Neural cell (in vitro differentiated cells): ENCODE data around the gene FAM170B. TPM values are rescaled to one million over a fixed set of nuclear protein-coding genes. Genes with fewer than 3 reads are reported as not detected.

Experiments used
- H2AFZ ChIP-seq: fragments of 200-600, 300-800 bp; sonication (generic), shearing (Covaris generic); 2 replicates; pipeline ENCODE4 v1.6.0; 2014; ENCODE audit warnings: low read depth, mild to moderate bottlenecking, antibody characterized with exemption, low read length, moderate library complexity
- H3F3A ChIP-seq: fragments of 200-600 bp; shearing (Covaris generic); 2 replicates; pipeline ENCODE4 v1.6.1; 2016; ENCODE audit warnings: mild to moderate bottlenecking, moderate library complexity, mixed read lengths, antibody characterized with exemption, low read length; ENCODE audit not compliant: insufficient read depth, poor library complexity, severe bottlenecking
- H3K27ac ChIP-seq: fragments of 200-600, 300-800 bp; sonication (generic), shearing (Covaris generic); 2 replicates; pipeline ENCODE4 v1.5.1; 2014; ENCODE audit warnings: mild to moderate bottlenecking, low read length, moderate library complexity
- H3K27me3 ChIP-seq: fragments of 300-800, 200-600 bp; sonication (generic), shearing (Covaris generic); 2 replicates; pipeline ENCODE4 v1.6.0; 2014; ENCODE audit warnings: mild to moderate bottlenecking, low read depth, low read length, moderate library complexity; ENCODE audit not compliant: insufficient read depth
- H3K36me3 ChIP-seq: fragments of 300-800, 200-600 bp; sonication (generic), shearing (Covaris generic); 2 replicates; pipeline ENCODE4 v1.5.1; 2014; ENCODE audit warnings: mild to moderate bottlenecking, antibody characterized with exemption, low read length, moderate library complexity; ENCODE audit not compliant: insufficient read depth
- H3K4me2 ChIP-seq: fragments of 300-800, 200-600 bp; sonication (generic), shearing (Covaris generic); 2 replicates; pipeline ENCODE4 v1.6.0; 2014; ENCODE audit warnings: mild to moderate bottlenecking, low read length
- H3K4me3 ChIP-seq: fragments of 300-800, 200-600 bp; sonication (generic), shearing (Covaris generic); 2 replicates; pipeline ENCODE4 v1.5.1; 2014; ENCODE audit warnings: mild to moderate bottlenecking, low read length, moderate library complexity
- H3K79me2 ChIP-seq: fragments of 200-600 bp; shearing (Covaris generic); replicated peaks from 2 replicates; pipeline ENCODE4 v1.6.0; 2014; ENCODE audit warnings: mild to moderate bottlenecking, low read length, moderate library complexity; ENCODE audit not compliant: insufficient read depth
- H3K9ac ChIP-seq: fragments of 300-800, 200-600 bp; sonication (generic), shearing (Covaris generic); 2 replicates; pipeline ENCODE4 v1.6.1; 2016; ENCODE audit warnings: mild to moderate bottlenecking, low read length, mixed read lengths
- H3K9me2 ChIP-seq: fragments of 200-600 bp; shearing (Covaris generic); 2 replicates; pipeline ENCODE4 v1.6.1; 2016; ENCODE audit warnings: mild to moderate bottlenecking, low read length, mixed read lengths; ENCODE audit not compliant: insufficient read depth
- H3K9me3 ChIP-seq: fragments of 200-600, 300-800 bp; sonication (generic), shearing (Covaris generic); 2 replicates; pipeline ENCODE4 v1.6.1; 2016; ENCODE audit warnings: mild to moderate bottlenecking, mixed run types, low read length, moderate library complexity, mixed read lengths
- H4K20me1 ChIP-seq: fragments of 200-600 bp; shearing (Covaris generic); 2 replicates; pipeline ENCODE4 v1.6.1; 2016; ENCODE audit warnings: mild to moderate bottlenecking, mixed run types; ENCODE audit not compliant: insufficient read depth
- EP300 ChIP-seq: fragments of 450-650 bp; conservative IDR thresholded peaks from 2 replicates; pipeline ENCODE4 v1.6.1; 2014; ENCODE audit warnings: antibody characterized with exemption, mild to moderate bottlenecking, moderate library complexity; ENCODE audit not compliant: poor library complexity, severe bottlenecking
- EZH2 ChIP-seq: fragments of 200-600, 300-800 bp; shearing (Covaris generic), sonication (generic); IDR thresholded peaks from 2 replicates; pipeline ENCODE4 v1.6.1; 2014; ENCODE audit warnings: antibody characterized with exemption, low read length, borderline replicate concordance, mild to moderate bottlenecking; ENCODE audit not compliant: insufficient read depth, poor library complexity, severe bottlenecking
- MXI1 ChIP-seq: fragments of 450-650 bp; conservative IDR thresholded peaks from 2 replicates; pipeline ENCODE4 v1.6.1; 2014; ENCODE audit warnings: antibody characterized with exemption, mild to moderate bottlenecking; ENCODE audit not compliant: poor library complexity, severe bottlenecking
- POLR2AphosphoS5 ChIP-seq: IDR thresholded peaks from 2 replicates; pipeline ENCODE4 v1.6.1; 2012
- RAD21 ChIP-seq: fragments of 450-650 bp; conservative IDR thresholded peaks from 2 replicates; pipeline ENCODE4 v1.6.1; 2014; ENCODE audit warnings: antibody characterized with exemption, mild to moderate bottlenecking, moderate library complexity
- REST ChIP-seq: IDR thresholded peaks from 2 replicates; pipeline ENCODE4 v1.6.1; 2012; ENCODE audit warnings: borderline replicate concordance
- SMC3 ChIP-seq: fragments of 450-650 bp; conservative IDR thresholded peaks from 2 replicates; pipeline ENCODE4 v1.6.1; 2014; ENCODE audit warnings: antibody characterized with exemption, mild to moderate bottlenecking, moderate library complexity; ENCODE audit not compliant: poor library complexity
- TAF1 ChIP-seq: IDR thresholded peaks from 2 replicates; pipeline ENCODE4 v1.6.1; 2012; ENCODE audit warnings: low read depth
- polyA plus RNA-seq: library from polyadenylated mRNA; depleted of rRNA; stranded (reverse); fragments of >200 nt; gene quantifications from 2 replicates; pipeline ENCODE4 v1.2.3, GENCODE V29; 2014
- TF ChIP-seq, protein P1 (sequence below): fragments of 450-650 bp; IDR thresholded peaks from 2 replicates; pipeline ENCODE4 v1.5.1; 2014; ENCODE audit warnings: antibody characterized with exemption, mild to moderate bottlenecking, moderate library complexity; ENCODE audit not compliant: poor library complexity, severe bottlenecking

FAM170B gene
- polyA plus RNA-seq, 1 donor from 2014 or later, result not detected

DNA sequence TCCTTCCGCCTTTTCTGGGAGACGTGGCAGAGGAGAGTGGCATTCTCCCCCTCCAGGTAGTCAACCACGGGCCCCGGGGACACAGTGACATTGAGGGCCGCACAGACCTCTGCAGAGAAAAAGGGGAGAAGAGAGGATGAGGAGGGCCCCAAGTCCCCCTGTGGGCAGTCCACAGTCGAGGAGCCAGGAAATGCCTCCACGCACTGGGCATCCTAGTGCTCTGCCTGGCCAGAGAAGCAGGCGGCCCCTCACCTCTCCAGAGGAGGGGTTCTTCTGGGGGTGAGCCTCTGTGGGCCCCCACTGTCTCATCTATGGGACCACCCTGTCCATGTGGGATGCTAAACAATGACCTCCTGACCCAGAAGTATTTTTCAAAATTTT, 25.9 kb downstream of the FAM170B start:
- TF ChIP-seq TAF1 (no peak), RAD21 (no peak), SMC3 (no peak), EP300 (no peak), POLR2AphosphoS5 (no peak), MXI1 (no peak), REST (no peak), EZH2 (no peak)
- TF ChIP-seq, protein P1, sequence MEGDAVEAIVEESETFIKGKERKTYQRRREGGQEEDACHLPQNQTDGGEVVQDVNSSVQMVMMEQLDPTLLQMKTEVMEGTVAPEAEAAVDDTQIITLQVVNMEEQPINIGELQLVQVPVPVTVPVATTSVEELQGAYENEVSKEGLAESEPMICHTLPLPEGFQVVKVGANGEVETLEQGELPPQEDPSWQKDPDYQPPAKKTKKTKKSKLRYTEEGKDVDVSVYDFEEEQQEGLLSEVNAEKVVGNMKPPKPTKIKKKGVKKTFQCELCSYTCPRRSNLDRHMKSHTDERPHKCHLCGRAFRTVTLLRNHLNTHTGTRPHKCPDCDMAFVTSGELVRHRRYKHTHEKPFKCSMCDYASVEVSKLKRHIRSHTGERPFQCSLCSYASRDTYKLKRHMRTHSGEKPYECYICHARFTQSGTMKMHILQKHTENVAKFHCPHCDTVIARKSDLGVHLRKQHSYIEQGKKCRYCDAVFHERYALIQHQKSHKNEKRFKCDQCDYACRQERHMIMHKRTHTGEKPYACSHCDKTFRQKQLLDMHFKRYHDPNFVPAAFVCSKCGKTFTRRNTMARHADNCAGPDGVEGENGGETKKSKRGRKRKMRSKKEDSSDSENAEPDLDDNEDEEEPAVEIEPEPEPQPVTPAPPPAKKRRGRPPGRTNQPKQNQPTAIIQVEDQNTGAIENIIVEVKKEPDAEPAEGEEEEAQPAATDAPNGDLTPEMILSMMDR, result no peak
- Histone ChIP-seq H3K27ac (no peak overlapping the region), H3K79me2 (no peaks in the 10 kb centered on the region), H2AFZ (no peak overlapping the region), H3K27me3 (no peaks in the 10 kb centered on the region), H3K4me3 (no peak overlapping the region), H3K36me3 (no peaks in the 10 kb centered on the region), H3K9ac (no peak overlapping the region), H3K9me3 (no peaks in the 10 kb centered on the region), H3K4me2 (no peak overlapping the region), H3F3A (no peaks in the 10 kb centered on the region), H4K20me1 (no peaks in the 10 kb centered on the region), H3K9me2 (no peaks in the 10 kb centered on the region)

DNA sequence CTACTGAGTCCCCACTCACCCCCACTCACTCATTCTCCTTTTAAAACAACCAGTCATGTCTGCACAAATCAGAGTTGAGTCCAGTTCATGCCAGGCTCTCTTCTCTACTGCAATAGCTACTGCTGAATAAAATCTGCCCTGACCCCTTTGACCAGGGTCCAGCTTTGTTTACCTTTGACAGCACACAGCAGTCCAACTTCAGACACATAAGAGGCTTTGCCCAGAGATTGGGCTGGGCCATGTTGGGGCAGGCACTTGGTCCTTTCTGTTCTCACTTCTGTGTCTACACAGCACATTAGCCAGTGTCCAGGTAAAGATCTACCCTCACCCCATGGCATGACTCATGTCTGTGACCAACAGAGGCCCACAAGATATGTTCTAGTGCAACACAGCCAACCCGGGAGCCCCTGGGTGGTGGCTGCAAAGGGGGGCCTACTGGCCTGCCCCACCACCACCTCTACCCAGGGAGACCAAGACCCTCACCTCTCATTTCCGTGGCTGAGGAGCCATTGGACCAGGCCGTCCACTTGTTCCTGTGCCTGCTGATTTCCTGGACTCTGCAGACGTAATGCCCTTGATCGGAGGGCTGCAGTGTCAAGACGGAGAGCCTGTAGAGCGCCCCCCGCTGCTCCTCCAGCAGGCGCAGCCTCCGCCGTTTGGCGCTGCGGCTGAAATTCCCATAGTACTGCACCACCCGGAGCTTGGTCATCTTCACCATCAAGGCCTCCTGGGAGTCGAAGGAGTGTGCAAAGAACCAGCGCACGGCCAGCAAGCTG, 26.5 kb downstream of the FAM170B start:
- H4K20me1 ChIP-seq, result no peaks in the 10 kb centered on the region
- H3K9me2 ChIP-seq, result no peaks in the 10 kb centered on the region
- no peaks in the 10 kb centered on the region for H3F3A ChIP-seq
- H3K27me3 ChIP-seq, result no peaks in the 10 kb centered on the region
- no peak overlapping the region for H3K9ac ChIP-seq
- H3K9me3 ChIP-seq, result no peaks in the 10 kb centered on the region
- no peak overlapping the region for H3K4me3 ChIP-seq
- H3K4me2 ChIP-seq, result no peak overlapping the region
- TF ChIP-seq REST, result no peak
- H2AFZ ChIP-seq, result no peak overlapping the region
- no peaks in the 10 kb centered on the region for H3K79me2 ChIP-seq
- no peak overlapping the region for H3K27ac ChIP-seq
- no peaks in the 10 kb centered on the region for H3K36me3 ChIP-seq
